GM21390 (cell line): Measurements from ENCODE around the gene C2orf80.
"Not testable (repeated sequence)": the region's sequence is repeated elsewhere in the genome, so short reads cannot be mapped to it uniquely, and the experiment has no call there.

Experiments
- ATAC-seq: cut with Tn5 transposase; IDR thresholded peaks from one replicate; pipeline ENCODE4 v1.9.1; 2021; ENCODE audit not compliant: unreplicated experiment

C2orf80 gene

GRCh38 chr2:208136716-208137094 is 53.1 kb downstream of the C2orf80 start:
- ATAC-seq, result no peak

DNA sequence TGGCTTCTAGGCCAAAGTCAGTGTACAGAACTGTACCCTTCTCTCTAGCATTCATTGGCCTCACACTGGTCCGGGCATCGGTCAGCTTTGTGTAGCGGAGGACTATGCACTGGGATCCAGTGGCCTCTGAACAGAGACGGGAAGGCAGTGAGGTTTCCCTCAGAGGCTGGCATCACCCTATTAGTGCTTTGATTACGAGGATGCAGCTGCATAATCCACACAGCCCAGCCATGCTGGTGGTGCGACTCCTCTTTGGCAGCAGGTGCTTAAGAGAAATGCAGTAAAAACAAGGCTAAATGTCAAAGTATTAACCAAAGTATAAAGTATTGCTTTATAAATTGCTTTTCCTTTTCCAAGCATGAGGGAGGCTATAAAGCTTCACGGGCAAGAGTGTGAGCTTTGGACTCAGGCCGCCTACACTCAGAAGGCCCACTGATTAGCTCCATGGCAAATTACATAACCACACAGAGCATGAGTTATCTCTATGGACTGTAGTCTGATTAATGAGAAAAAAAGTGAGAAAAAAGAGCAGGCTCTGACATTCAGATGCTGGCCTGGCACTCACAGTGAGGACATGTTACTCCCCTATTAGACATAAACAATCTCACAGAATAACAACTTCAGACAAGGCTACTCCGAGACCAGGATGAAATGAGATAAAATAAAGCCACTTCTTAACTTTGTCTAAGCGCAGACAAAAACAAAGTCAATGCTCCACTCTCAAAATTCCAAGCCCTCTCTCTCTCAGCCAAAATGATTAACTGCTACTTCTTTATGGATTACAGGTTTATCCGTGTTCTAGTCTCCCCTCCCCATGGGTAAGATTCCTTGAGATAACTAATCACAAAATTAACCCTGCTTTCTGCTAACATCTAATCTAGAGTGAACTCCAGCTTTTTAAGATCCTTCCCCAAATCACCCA is 53.8 kb downstream of the C2orf80 start:
- ATAC-seq, result no peak

DNA sequence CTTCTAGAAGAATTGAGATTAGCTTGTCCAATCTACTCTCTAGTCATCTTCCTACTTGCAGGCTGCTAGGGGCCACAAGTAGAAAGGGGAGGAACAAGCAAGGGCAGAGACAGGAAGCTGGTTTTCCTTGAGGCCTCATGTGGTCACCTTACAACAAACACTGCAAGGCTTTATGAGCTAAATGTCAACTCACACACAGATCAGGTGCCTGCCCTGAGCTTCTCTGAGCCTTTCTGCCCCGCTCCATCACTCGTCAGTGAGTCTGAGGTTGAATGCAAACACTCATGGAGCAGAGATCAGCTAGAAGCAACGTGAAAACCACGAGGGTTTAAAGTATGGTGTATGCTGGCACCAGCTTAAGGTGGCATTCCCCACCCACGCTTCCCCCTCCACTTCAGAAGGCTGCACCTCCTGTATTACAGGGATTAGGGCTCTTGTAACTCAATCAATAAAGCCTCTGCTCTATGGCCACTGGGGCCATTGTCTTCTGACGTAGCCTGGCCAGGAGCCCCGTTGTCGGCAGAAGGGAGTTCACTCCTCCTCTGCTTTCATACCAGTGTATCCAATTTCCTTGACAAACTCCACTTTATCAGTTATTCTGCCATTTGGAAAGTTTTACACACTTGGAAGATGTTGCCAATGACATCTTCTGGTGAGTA is 54.8 kb downstream of the C2orf80 start:
- no peak for ATAC-seq

- no peak for ATAC-seq
Observed at GRCh38 chr2:208130712-208131110, 59.1 kb downstream of the C2orf80 start.

GRCh38 chr2:208129744-208130711 is 59.8 kb downstream of the C2orf80 start, which contains the start of gene CRYGC:
Gene CRYGC (minus strand): TSS chr2:208129828. CDS start chr2:208129792, 36 bp downstream.
- no peak for ATAC-seq

GRCh38 chr2:208128136-208128535 is 61.7 kb downstream of the C2orf80 start:
- no peak for ATAC-seq

GRCh38 chr2:208127090-208127489 is 62.7 kb downstream of the C2orf80 start:
- ATAC-seq, result no peak

- no peak for ATAC-seq
Observed at GRCh38 chr2:208125251-208125650, 64.6 kb downstream of the C2orf80 start.

DNA sequence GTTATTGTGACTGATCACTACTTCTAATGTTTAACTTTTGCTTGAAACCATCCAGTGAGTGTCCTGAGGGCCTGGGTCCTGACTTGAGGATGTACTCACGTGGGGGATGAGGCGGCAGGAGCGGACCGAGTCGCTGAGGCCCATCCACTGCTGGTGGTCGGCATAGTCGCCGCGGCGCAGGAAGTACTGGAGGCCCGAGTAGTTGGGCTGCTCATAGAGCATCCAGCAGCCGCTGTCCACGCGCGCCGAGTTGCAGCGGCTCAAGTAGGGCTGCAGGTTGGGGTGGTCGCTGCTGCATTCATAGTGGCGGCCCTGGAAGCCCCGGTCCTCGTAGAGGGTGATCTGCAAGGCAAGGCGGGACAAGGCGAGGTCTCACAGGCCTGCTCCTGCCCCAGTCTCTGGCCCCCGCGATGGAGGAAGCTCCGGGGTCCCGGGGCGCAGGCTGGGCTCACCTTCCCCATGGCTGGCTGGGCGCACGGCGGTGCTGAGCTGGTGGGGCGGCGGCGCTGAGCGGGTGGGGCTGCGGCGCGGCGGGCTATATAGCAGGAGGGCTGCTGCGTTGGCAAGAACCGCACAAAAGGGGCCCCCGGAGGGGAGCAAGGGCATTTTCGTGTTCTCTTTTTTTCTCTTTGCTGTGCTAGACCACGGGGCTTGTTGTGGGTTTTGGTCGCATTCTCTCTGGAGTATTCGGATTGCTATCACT is 65.7 kb downstream of the C2orf80 start, which contains the start of gene CRYGD:
Gene CRYGD, minus strand, starts transcription at position 512 of the 703 bp plus-strand sequence. Its CDS starts 51 bp downstream, at position 461.
- not testable (repeated sequence) for ATAC-seq

DNA sequence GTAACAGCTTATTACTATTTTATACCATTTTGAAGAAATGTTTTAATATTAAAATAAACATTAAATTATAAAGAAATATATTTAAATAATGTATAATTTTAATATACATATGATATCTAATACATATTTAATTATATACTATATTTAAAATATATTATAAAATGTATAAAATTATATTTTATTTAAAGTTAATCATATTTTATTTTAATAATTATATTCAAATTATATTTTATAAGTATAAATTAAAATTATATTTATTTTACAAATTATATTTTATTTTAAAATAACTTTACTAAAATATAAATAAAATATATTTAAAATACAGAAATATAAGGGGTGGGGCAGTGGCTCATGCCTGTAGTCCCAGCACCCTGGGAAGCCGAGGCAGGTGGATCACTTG is 67.6 kb downstream of the C2orf80 start:
- no peak for ATAC-seq

DNA sequence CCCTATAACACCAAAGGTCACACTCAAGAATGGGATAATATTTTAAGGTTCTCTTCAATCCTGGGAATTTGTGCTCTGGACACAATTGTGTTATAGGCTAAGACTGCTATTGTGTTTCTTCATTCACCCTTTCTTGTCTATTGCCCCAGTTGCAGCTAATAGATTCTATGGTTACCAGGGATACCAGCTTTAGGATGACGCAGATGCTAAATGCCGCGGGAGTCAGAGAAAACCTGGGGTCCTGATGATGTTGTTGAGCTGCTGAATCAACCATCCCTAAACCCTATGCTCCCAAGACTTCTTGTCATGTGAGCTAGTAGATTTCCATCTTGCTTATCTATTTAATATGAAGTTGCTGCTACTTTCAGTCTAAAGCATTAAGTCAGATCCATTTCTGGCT is 70.9 kb downstream of the C2orf80 start:
- ATAC-seq, result no peak

GRCh38 chr2:208117390-208117789 is 72.4 kb downstream of the C2orf80 start:
- ATAC-seq, result not testable (repeated sequence)
